ENCODE data around the gene MAB21L4.
A peak's percentile ranks its signal among the peaks of the same experiment; 100 is the strongest.
"Not testable (repeated sequence)": the region's sequence is repeated elsewhere in the genome, so short reads cannot be mapped to it uniquely, and the experiment has no call there.

Gene MAB21L4

DNA sequence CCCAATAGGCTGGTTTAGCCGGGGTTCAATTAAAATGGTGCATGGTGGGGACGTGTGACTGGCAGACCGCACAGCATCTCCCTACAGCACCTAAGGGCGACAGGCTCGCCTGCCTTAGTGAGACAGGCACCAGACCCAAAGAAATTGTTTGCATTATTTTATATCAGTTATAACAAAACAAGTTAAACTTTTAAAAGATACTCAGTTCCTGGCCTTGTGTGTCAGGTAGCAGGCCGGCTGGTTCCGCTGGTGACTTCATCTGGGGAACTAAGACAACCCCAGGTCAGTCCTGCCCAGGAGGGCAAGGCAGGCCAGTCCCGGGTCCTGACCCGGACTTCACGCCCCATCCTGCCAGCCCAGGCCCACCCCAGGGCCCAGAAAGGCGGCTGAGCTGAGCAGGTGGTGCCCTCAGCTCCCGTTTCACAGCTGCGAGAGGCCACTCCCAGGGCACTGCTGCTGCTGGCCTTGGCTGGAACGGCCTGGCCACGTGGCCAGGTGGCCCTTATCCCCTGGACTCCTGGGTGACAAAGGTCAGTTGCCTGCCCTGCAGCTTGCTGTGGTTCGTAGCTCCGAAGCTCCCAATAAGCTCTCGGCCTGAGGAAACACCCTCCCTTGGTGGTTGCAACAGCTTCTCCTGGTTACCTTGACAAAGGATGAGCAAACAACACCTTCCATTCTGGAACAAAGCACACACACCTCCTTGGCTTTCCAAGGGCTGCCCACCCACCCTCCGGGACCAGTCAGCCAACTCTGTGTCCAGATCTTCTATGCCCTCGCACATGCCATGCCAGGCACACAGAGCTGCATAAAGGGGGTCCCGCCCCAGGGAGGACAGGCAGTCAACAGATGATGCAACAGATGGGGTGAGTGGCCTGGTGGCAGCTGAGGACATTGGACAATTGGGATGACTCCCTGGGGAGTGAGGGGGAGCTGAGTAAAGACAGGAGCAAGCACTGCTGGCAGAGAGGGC is 38.6 kb downstream of the MAB21L4 start:
- no peak for DNase-seq

DNA sequence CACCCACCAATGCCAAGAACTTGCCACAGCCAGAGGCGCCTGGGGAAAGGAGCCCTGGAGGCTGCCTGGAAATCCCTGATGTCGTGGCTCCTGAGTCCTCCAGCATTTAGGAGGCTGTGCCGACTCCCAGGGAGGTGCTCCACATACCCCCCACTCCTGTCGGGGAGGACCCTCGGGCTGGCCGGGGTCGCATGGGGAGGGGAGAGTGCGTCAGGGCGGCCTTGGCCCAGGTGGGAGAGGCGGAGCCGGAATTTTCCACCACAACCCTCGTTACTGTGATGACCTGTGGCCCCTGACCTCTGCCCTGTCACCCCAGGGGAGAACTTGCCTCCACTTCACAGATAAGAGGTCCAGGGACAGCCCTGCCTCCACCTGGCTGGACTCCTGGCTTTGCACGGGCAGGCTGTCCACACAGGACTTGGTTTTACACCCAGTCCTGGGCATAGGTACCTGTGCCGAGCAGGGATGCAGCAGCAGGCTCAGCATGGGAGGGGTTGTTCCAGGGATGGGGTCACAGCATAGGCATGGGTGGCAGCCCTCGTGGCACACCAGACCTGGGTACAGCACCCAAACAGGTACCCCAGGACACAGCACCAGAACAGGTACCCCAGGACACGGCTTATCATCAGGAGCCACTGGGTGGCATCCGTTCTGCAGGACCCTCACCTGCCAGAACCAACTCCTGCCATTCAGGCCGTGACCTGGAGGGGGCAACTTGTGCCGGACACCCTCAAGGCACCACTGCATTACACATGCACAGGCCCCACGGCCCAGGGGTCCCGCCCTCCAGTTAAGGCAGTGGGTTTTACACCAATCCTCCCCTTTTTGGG is 39.6 kb downstream of the MAB21L4 start:
- no peak for DNase-seq

DNA sequence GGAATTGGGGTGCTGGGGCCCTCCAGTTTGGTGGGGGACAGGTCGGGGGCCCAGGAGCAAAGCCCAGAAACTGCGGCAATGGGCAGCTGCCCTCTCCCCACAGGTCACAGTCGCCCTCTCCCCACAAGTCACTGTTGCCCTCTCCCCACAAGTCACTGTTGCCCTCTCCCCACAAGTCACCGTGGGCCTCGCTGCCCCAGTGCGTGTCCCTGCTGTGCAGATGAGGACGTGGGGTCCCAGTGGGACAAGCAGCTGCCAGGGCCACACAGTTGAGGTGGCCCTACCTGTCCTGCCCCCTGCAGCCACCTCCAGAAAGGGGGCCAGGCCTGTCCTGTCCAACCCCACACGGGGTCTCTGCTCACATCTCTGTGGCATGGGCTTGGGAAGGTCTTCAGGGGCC is 40.3 kb downstream of the MAB21L4 start:
- DNase-seq: no peak

DNA sequence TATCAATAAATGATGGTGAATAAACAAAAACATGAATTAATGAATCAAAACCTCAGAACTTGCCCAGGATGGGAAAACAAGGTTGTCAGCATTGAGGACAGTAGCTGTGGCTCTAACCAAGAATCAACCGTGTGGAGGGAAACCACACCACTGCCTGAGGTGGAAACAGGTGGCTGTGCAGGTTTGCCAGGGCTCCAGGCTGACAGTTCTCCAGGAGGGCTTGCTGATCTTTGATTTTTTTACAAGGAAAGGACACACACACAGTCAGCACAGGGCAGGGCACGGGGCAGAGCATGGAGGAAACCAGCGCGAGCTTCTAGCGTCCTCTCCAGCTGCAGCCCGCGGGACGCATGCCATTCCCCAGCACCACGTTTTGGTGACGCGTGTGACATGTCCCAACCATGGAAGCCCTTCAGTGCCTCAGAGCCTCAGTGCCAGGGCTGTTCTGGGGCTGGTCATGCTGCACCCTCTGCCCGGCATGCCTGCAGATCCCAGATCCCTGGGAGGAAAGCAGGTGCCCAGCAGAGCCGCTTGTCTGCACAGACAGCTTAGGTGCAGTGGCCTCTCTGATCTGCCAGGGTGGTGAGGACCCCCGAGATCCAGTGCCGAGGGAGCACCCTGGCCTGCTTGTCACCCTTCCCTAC is 43.2 kb downstream of the MAB21L4 start:
- no peak for DNase-seq

DNA sequence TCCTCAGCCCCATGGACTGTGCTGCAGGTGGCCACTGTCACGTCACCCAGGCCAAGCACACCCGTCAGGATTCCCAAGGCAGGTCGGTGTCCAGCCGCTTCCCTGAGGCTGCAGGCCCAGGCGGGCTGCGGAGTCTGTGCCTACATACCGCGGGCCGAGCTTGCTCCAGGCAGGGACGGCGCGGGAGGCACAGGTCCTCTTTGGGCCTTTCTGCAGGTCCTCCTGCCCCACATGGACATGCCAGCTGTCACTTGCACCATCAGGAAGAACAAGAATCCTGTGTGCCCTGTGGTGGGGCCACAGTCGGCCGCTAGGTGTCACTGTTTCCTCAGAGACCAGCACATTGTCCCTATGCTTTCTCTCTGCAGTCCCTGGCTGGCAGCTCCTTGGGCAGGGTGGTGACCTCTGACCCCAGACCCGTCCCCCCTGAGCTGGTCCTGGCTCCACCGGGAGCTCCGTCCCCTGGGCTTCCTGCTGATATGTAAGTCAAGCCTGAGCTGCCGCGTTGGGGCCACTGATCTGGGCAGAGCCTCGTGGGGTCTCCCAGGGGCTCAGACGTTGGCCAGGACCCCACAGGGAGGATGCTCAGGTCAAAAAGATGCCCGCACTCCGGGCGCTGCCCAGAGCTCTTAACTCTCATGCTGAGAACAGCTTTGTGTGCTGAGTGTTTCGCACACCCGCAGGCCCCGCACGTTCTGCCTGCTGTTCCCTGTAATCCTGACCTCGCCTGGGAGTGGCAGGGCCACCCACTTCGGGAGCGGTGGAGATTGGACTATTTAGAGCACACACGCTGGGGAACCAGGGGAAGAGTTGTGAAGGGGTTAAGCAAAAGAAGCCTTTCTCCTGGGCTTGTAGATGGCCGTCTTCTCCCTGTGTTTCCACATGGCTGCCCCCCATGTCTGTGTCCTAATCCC is 44.6 kb downstream of the MAB21L4 start:
- peak; percentile 81 to 86 for DNase-seq

DNA sequence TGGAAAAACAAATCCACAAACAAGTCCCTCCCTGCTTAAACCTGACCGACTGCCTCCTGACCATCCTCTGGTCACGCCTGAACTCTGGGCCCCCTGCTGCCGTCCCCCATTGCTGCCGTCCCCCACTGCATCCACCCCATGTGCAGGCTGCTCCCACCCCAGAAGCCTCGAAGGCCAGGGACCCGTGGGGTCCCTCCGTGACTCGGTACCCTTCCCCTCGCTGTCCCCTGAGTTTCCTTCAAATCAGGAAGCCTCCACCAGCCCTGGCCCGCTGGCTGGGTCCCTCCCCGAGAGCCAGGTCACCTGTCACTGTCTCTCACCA is 45.2 kb downstream of the MAB21L4 start:
- DNase-seq: no peak

DNA sequence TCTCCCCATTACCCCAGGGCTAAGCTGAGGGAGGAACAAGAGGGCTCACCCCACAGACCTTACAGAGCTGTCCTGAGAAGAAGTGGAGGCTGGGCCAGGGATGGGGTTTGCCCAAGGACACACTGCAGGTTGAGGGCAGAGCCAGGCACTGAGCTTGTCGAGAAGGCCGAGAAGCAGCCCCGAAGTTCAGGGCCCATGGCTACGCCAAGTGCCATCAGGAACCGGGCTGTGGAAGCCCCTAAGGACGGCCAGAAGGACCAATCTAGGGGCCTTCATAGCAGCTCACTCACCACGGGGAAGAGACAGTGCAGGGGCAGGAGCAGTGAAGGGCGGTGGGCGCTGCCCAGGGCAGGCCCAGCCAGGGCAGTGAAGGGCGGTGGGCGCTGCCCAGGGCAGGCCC is 45.9 kb downstream of the MAB21L4 start:
- no peak for DNase-seq

DNA sequence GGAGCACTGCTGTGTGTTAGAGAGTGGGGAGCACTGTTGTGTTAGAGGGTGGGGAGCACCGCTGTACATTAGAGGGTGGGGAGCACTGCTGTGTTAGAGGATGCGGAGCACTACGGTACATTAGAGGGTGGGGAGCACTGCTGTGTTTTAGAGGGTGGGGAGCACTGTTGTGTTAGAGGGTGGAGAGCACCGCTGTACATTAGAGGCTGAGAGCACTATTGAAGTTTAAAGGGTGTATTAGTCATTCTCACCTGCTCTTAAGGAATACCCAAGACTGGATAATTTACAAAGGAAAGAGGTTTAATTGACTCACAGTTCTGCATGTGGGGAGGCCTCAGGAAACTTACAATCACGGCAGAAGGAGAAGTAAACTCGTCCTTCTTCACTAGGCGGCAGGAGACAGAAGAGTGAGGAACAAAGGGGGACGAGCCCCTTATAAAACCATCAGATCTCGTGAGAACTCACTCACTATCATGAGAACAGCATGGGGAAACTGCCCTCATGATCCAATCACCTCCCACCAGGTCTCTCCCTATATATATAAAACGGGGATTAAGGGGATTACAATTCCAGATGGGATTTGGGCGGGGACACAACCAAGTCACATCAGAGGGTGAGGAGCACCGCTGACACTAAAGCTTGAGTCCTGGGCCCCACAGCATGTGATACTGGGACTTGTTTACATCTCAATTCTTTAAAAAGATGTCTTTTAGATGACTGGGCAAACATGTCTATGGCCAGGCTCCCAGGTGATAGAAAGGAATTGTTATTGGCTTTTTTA is 46.9 kb downstream of the MAB21L4 start:
- DNase-seq: no peak

DNA sequence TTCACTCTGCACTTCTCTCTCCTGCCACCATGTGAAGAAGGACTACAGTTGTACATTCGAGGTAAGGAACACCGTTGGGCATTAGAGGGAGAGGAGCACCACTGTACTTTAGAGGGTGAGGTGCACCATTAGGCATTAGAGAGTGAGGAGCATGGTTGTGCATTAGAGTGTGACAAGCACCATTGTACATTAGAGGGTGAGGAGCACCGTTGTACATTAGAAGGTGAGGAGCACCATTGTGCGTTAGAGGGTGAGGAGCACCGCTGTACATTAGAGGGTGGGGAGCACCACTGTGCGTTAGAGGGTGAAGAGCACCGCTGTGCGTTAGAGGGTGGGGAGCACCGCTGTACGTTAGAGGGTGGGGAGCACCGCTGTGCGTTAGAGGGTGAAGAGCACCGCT is 48.1 kb downstream of the MAB21L4 start:
- DNase-seq: no peak

DNA sequence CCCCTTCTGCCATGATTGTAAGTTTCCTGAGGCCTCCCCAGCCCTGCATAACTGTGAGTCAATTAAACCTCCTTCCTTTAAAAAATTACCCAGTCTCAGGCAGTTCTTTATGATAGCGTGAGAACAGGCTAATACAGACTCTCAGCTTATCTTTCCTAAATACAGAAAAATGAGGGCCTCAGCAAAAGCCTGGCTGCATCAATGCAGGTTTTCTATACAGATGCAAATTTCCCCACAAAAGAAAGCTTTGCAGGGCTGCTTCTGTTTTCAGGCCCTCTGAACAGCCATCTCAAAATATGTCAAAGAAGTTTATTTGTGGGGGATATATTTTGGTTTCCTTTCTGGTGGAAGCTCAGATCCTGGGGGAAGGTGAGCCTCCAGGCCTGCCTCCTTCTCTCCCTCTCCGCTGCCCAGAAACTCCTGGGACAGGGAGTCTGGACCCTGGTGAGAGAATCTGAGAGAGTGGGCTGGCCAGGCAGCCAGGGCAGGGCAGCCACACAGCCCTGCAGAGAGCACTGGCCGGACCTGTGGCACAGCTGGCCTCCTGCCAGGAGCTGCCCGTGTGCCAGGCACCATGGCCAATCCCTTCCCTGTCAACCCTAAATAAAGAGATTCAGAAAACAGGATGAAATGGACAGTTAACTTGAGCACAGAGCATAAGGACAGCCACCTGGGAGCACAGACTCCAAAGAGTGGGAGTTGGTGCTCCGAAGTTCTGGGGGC is 48.9 kb downstream of the MAB21L4 start:
- no peak for DNase-seq

DNA sequence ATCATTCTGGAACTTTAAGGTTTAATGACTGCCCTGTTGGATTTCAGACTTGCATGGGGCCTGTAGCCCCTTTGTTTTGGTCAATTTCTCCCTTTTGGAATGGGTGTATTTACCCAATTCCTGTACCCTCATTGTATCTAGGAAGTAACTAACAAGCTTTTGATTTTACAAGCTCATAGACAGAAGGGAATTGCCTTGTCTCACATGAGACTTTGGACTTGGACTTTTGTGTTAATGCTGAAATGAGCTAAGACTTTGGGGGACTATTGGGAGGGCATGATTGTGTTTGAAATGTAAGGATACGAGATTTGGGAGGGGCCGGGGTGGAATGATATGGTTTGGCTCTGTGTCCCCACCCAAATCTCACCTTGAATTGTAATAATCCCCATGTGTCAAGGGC is 49.6 kb downstream of the MAB21L4 start:
- DNase-seq: not testable (repeated sequence)

DNA sequence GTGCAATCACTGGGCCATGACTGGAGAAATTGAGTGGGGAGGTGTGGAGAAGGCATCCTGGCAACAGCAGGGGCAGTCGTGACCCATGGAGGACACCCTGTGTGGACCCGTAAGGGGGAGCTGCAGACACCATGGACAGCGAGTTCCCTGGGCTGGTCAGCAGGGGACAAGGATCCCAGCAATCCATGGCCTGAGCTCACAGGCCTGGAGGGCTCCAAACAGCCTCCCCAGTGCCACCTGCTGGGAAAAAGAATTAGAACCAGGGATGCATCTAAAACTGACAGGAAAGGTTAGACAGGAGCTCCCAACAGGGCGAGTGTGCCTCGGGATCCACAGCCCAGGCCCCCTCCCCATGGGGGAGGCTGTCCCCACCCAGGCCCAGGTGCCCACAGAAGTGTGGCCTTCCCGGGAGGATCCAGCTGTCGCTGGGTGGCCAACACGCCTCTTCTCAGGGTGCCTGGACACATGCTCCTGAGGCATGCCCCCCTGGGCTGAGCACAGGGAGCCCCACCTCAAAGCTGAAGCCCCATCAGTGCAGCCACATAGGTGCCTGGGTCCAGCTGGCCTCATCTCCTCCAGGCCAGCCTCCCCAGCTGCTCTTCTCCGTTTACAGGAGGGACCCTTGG is 55.4 kb downstream of the MAB21L4 start:
- peak; percentile 44 to 57 for DNase-seq

DNA sequence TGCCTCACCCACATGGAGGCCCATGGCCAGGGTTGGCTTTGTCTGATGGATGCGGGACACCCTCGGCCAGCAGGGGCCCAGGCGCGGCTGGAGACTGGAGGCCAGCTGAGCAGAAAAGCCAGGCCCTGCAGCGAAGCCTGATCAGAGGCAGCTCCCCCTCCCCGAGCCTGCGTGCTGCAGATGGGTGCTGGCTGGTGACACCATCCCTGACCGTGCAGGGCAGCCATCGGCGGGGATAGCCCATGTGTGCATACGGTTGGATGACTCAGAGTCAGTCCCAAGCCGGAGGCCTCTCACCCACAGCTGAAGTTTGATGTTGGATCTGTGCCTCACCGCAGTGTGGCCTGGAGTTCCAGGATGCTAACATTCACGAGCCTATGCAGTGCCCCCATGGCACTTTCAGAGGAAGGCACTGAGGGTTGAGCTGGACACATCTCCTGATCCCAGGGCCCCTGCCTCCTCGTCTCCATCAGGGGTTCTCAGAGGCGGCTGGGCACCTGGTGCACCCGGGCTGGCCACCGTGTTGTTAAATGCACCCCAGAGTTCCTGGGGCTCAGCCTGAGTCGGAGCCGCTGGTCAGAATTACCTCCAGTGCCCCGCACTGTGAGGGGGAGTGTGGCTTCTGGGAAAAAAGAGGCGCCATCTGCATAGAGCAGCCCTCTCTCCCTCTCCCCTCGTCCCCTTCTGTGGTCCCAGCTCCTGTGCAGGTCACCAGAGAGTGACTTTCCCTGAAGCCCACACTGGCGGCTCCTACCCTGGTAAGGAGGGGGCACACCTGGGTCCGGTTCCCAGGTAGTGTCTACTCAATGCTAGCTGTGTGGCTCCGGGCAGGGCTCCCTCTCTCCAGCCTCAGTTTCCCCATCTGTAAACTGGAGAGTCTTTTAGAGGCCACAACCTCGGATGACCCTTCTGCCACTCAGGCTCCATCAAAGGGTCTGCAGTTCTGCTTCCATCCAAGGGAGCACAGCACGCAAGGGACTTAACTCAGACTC is 56.5 kb downstream of the MAB21L4 start:
- DNase-seq: no peak

DNA sequence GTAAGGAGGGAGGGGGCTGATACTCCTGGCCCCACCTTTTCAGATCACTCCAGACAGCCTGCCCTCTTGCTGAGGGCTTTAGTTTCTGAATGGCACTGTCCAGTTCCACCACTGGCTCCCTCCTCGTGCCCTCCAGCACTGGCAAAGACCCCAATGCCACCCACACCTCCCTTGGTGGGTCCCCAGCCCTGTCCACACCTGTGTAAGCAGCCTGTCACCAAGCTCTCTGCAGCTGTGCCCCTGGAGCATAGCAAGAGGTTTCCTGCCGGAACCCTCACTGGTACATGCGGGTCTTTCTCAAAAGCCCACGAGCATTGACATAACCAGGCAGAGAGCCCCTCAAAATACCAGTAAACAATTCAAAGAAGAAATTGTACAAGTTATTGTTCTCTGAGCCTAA is 58.3 kb downstream of the MAB21L4 start:
- no peak for DNase-seq

DNA sequence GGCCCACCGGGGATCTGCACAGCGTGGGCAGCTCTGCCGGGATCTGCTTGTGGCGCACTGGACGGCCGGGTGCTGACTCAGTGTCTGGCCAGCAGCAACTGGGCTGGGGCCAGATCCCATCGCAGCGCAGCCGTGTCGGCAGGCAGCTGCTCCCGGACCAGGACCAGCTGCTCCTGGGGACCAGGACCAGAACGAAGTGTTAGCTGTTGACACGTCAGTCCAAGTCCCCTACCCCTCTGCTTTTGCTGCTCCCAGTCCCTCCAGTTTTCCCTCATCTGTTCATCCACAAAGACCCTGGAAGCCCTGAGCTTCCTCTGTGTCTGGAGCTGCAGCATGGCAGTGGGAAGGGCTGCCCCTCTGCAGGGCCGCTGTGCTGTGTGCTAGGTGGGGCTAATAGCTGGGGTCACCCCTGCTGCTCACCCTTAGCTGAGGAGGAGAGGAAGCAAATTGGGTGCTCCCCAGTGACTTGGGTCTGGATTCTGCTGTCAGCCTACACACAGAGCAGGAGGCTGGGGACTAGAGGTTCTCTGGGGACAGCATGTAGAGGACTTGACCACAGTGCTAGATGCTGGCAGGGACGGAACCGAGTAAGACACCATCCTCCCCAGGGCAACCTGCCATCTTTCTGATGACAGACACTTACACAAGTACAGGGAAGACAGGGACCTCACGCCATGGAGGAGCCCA is 59.0 kb downstream of the MAB21L4 start:
- no peak for DNase-seq

All from inflammatory macrophage (primary cell).